GM21528 (cell line): Measurements from ENCODE around the gene SND1.
A peak's percentile ranks its signal among the peaks of the same experiment; 100 is the strongest.

Source experiments
- ATAC-seq: cut with Tn5 transposase; IDR thresholded peaks from one replicate; pipeline ENCODE4 v1.9.1; 2021; ENCODE audit warnings: mild to moderate bottlenecking, moderate library complexity; ENCODE audit not compliant: unreplicated experiment, low FRiP score

Gene SND1

DNA sequence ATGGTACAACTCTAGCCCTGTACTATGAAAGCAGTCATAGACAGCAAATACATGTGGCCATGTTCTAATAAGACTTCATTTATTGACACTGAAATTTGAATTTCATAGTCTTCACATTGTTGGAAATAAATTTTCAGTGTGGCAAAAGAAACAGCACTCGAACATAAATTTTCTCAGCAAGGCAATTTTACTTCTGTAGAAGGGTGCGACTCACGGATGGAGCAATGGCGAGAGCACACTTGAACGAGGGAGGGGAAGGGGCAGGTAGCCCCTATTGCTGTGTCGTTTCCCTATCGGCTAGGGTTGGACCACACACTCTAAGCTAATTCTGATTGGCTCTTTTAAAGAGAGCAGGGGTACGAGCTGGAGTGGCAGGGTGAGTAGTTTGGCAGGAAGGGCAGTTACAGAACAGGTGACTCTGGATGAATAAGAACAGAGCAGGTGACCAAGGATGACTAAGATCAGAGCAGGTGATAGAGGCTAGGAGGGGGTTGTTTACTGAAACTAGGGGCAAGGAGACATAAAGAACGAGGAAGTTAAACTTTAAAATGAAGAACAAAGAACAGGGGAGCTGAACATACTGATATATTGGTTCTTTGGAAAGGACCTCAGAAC, 327.2 kb downstream of the SND1 start:
- ATAC-seq = no peak

DNA sequence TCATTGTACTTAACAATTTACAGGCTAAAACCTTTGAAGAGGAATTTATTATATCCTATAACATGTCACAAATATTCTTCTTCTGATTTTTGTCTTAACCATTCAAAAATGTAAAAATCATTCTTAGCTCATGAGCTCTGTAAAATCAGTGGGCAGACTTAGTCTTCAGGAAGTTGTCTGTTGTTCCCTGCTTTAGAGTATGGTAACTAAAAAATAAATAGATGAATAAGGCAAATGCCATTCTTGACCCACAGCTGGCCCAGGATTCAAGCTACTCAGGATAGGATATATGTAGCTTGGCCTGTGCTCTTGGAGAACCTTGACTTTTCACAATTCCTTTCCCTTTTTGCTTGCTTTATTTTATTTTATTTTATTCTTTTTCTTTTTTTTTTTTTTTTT, 327.7 kb downstream of the SND1 start:
- ATAC-seq = no peak

DNA sequence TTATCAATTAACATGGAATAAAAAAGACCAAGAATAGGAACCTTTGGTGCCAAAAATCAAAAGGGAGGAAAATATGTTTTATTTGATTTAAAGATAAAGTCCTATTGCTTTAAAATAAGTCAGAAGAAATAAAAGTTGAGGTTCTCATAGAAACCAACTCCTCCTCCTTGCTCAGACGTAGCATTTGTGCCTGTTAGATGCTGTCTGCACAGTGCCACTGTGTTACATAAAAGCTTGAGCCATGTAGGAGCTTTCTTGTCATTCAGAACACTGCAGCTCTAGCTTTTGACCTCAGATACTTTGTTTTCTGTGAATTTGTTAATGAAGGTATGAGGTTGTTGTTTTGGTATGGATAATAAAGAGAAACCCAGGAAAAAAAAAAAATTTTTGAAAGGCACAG, 328.9 kb downstream of the SND1 start:
- no peak for ATAC-seq

DNA sequence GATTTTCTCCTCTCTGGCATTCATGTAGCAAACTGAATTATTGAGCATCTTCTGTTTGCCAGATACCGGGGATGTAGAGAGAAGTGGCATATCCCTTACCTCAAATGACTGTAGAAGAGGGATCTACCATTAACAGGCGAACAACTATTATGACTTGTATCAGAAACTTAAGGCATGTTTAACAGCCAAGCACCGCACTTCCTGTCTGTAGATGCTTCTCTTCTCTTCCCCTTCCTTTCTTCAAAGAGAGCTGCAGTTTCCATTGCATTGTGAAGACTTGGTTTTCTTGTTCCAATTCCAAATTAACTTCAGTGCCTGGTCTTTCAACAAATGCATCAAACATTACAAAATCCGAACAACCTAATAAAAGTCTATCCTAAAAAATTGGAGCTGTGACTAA, 330.0 kb downstream of the SND1 start:
- no peak for ATAC-seq

DNA sequence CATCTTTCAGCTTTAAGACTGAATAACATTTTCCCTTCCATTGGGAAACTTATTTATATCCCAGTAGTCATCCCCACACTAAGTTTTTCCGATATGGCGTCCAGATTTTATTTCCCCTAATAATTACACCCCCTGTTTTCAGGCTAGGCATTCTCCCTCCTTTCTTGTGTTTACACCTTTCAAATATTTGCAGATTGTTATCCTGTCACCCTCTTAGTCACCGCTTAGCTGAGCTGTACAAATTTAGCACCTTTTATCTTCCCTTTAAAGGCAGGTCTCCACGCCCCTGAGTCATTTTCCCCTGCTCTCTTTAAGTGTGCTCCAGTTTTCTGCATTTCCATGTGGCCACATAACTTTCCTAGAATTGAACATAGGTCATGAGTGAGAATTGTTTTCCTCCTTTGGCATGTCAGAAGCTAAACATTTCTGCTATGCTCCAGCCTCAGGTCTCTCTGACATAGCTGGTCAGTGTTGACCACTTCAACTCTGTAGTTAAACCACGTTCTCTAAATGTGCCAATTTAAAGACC, 331.9 kb downstream of the SND1 start:
- no peak for ATAC-seq

GRCh38 chr7:127986581-127987521, 334.9 kb downstream of the SND1 start:
- ATAC-seq = no peak

DNA sequence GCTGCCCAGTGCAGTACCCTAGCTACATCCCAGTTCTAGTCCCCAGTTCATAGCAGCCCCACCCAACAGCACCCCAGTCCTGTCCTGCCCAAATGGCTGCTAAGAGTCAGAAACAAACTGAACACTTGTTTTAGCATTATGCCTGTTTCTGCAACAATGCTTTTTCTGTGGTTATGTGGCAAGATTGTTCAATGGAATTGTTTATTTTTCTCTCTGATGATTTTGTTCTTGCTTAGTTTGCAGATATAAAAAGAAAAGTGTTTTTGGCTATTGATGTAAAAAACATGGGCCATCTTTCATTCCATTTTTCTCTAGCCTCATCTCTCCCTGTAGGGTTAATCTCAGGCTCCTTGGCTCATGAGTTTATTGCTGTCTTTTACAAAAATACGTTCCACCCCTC, 336.8 kb downstream of the SND1 start:
- no peak for ATAC-seq

DNA sequence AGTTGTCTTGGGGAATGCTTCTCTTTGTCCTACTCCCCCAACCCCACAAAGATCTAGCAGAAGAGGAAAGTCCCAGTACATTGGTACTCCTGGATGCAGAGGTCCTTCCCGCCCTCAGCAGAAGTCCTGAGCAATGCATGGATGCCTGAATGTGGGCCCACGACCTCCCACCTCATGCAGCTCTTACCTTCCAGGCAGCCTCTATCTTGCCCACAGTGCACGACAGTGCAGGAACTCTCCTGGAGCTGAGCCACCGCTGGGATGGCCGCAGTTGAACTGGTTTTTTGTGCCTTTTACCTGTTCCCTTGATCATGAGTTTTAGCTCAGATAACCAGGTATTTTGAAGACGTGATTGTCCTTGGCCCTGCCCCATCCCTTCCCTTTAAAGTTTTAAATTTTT, 341.3 kb downstream of the SND1 start:
- ATAC-seq = no peak

GRCh38 chr7:127993987-127994386, 342.0 kb downstream of the SND1 start:
- ATAC-seq = no peak

DNA sequence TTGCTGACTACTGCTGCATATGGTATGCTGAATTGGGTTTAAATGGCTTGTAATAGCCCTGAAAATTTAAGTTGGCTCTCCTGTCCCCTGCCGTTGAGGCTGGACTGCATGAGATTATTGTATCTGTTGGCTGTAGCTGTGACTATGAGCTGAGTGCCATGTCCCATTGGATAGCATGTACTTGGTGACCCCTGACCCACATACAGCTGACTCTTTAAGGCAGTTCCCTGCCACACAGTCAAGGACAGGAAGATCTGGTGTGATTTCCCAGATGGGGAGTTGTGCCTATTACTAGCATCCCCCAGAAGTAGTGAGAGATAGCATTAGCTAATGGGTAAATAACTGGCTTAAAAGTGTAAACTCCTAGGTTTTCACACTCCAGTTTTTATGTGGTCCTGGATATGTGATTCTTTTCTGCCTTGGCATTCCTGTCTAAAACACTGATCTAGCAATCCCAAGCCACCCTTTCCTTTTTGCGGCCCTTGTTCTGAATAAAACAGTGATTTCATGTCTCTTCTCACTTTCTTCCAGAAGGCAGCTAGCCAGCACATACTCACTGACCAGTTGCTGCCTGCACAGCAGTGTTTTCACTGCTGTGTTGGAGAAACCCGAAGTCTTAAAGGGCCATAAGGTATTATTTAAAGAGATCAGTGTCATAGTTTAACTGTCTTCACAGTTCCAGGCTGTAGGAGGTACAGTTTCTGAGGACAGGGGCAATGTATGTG, 343.3 kb downstream of the SND1 start:
- no peak for ATAC-seq

- ATAC-seq = no peak
These were observed 343.9 kb downstream of the SND1 start for GRCh38 chr7:127995881-127996215.

GRCh38 chr7:127996253-127997071, 344.5 kb downstream of the SND1 start:
- ATAC-seq = no peak

DNA sequence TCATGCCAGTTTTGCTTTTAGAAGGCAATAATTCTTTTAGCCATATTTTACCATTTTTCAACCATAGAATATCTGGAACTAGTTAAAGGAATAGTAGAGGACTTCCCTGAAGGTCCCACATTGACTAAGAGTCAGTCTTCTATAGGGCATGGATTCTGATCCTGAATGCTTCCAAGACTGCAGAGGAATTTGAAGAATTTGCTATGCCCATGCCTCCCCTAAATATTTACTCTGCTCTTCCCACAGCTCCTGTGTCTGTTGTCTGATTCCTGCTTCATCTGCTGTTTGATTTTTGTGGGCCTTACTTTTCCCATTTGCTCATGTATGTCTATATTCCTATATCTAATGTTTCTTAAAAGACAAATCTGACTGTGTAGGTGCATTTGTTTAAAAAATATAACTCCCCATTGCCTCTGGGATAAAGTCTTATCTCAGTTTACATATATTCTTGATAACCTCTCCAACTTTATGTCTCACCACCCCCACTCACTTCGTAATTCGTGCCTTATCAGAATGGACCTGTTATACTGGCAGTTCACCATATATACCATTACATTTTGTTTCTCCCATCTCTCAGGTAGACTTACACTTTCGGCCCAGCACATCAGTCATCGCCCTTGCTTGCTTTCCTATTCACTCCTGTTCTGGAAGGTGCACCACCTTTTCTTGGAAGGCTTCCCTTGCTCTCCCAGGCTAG, 345.4 kb downstream of the SND1 start:
- ATAC-seq = no peak

- no peak for ATAC-seq
These were observed 346.7 kb downstream of the SND1 start for GRCh38 chr7:127998671-127999070.

- ATAC-seq = no peak
These were observed 348.1 kb downstream of the SND1 start for GRCh38 chr7:128000048-128000447.

- no peak for ATAC-seq
These were observed 348.9 kb downstream of the SND1 start for GRCh38 chr7:128000854-128001265.

GRCh38 chr7:128003167-128003566, 351.2 kb downstream of the SND1 start:
- ATAC-seq = peak; percentile 68

DNA sequence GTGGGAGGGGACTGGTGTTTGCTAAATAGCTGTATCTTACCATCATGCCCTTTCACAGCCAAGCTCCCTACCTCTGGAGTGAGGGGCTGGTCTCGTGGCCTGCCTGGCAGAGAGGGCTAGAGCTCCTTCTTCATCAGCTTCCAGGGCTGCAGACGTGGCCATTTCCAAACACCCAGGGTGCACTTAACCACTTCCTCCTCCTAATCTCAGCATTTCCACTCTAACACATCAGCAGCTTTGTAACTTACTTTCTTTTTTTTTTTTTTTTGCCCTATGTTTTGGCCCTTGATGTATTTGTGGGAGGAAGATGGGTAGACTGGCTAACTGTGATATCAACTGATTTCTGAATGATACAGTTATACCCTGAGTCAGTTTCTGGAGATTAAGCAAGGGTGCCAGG, 351.8 kb downstream of the SND1 start:
- ATAC-seq = peak; percentile 7

DNA sequence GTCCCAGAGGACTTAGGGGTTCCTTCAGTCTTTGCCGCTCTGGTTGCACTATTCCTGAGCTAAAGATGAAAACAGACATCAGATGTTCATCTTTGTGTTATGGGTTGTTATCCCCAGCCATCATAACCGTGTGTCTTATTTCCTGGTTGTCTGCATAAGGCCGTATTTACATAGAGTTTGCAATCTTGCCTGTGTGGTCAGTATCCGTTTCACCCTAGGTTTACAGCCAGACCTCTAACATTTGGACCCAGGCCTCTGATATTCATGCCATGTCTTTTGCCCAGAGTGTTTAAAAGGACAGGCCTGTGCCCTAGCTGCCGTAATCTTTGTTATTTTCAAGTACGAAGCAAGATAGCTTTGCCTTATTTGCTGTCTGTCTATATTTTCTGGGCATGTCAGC, 352.6 kb downstream of the SND1 start:
- no peak for ATAC-seq

DNA sequence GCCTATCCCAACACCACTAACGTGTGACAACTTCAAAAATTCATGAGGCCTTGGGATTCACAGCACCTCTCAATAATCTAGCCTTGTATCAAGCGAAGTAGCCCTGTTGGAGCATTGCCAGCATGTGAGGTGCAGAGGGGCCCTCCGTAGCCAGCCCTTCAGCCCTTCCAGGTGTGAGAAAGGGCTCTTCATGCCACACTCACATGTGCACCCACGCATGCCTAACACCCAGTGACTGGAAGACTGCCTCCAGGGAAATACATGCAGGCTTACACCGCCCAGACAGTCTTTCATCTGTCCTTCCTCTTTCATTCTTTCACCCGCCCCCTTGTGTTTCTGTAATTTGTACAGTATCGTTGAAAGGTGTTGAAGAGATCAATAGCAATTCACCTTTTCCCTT, 353.1 kb downstream of the SND1 start:
- ATAC-seq = no peak
